GM18951 (cell line): ENCODE data around the gene SAMD4A.

Experiments
- POLR2A ChIP-seq: IDR thresholded peaks from 4 replicates; pipeline ENCODE4 v1.6.1; 2011; ENCODE audit warnings: mild to moderate bottlenecking; ENCODE audit not compliant: insufficient read length, insufficient read depth; ENCODE audit errors: extremely low read depth
- in situ Hi-C: fragments of 300-500 bp; cut with MboI; formaldehyde crosslinking; loops from one replicate; pipeline ENCODE4 v1.12.0; 2022; ENCODE audit warnings: low sequenced_read_pairs, mixed read lengths, inconsistent platforms; ENCODE audit not compliant: unreplicated experiment

Gene SAMD4A

GRCh38 chr14:54594537-54594936, 27.6 kb downstream of the SAMD4A start:
- in situ Hi-C loops: no loop called here
- no peak for TF ChIP-seq POLR2A

- in situ Hi-C loops: no loop called here
- TF ChIP-seq POLR2A: no peak
Measured at GRCh38 chr14:54597795-54598443, 31.0 kb downstream of the SAMD4A start.

GRCh38 chr14:54599966-54600716, 33.2 kb downstream of the SAMD4A start:
- in situ Hi-C loops: no loop called here
- no peak for TF ChIP-seq POLR2A

- TF ChIP-seq POLR2A: no peak
- in situ Hi-C loops: no loop called here
Measured at GRCh38 chr14:54600717-54601109, 33.8 kb downstream of the SAMD4A start.

GRCh38 chr14:54603362-54603761, 36.4 kb downstream of the SAMD4A start:
- in situ Hi-C loops: no loop called here
- TF ChIP-seq POLR2A: no peak

- TF ChIP-seq POLR2A: no peak
- in situ Hi-C loops: no loop called here
Measured at GRCh38 chr14:54606178-54606577, 39.2 kb downstream of the SAMD4A start.

GRCh38 chr14:54606631-54607133, 39.8 kb downstream of the SAMD4A start:
- in situ Hi-C loops: no loop called here
- no peak for TF ChIP-seq POLR2A

GRCh38 chr14:54609576-54609975, 42.6 kb downstream of the SAMD4A start:
- TF ChIP-seq POLR2A: no peak
- in situ Hi-C loops: no loop called here

- in situ Hi-C loops: no loop called here
- no peak for TF ChIP-seq POLR2A
Measured at GRCh38 chr14:54610051-54610977, 43.4 kb downstream of the SAMD4A start.

GRCh38 chr14:54614296-54614695, 47.4 kb downstream of the SAMD4A start:
- no peak for TF ChIP-seq POLR2A
- in situ Hi-C loops: no loop called here

- no peak for TF ChIP-seq POLR2A
Measured at GRCh38 chr14:54617467-54617866, 50.5 kb downstream of the SAMD4A start.

GRCh38 chr14:54621686-54622085, 54.8 kb downstream of the SAMD4A start:
- no peak for TF ChIP-seq POLR2A
- in situ Hi-C loops: no loop called here

More at GRCh38 chr14:54617467-54617866, 50.5 kb downstream of the SAMD4A start:
- in situ Hi-C loops: no loop called here
